Renal pelvis (tissue), 12 donors: ENCODE data around the gene SRPK3. TPM values are rescaled to one million over a fixed set of nuclear protein-coding genes. Genes with fewer than 3 reads are reported as not detected.
"Not testable (repeated sequence)": the region's sequence is repeated elsewhere in the genome, so short reads cannot be mapped to it uniquely, and the experiment has no call there.

Source experiments
- DNase-seq: peaks from one replicate; pipeline ENCODE4 v3.0.0-alpha.2; 2013
- long read RNA-seq, 16 experiments: transcript quantifications; one replicate each; lab custom pipeline, GENCODE V29; 2026
- polyA plus RNA-seq, 3 donors: library from polyadenylated mRNA; unstranded; fragments of 120-200 nt; gene quantifications; one replicate each; pipeline ENCODE4 v1.2.1, GENCODE V29; 2013; ENCODE audit not compliant: insufficient read length in 3 of 3

SRPK3 gene, protein sequence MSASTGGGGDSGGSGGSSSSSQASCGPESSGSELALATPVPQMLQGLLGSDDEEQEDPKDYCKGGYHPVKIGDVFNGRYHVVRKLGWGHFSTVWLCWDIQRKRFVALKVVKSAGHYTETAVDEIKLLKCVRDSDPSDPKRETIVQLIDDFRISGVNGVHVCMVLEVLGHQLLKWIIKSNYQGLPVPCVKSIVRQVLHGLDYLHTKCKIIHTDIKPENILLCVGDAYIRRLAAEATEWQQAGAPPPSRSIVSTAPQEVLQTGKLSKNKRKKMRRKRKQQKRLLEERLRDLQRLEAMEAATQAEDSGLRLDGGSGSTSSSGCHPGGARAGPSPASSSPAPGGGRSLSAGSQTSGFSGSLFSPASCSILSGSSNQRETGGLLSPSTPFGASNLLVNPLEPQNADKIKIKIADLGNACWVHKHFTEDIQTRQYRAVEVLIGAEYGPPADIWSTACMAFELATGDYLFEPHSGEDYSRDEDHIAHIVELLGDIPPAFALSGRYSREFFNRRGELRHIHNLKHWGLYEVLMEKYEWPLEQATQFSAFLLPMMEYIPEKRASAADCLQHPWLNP
- polyA plus RNA-seq: 1 to 10 TPM; 1.2 to 2.7 (median 1.5) TPM
- long read RNA-seq, donor 1: 0 reads
- long read RNA-seq, donor 2: 0 reads
- long read RNA-seq, donor 3: 0 reads
- long read RNA-seq, donor 4: 0 reads
- long read RNA-seq, donor 5: 0 reads
- long read RNA-seq, donor 6: 0 reads
- long read RNA-seq, donor 7: 0 reads
- long read RNA-seq, donor 8: 0 reads
- long read RNA-seq, donor 9: 0 reads
- long read RNA-seq, donor 10: 0 reads
- long read RNA-seq, donor 11: 0 reads
- long read RNA-seq, donor 12: 0 reads
- long read RNA-seq, donor 13, partial matches to known transcripts: 0 of 1 reads
- long read RNA-seq, donor 13, other reads (novel, unspliced or antisense): 0 of 1 reads
- long read RNA-seq, donor 14: 0 reads
- long read RNA-seq, donor 15, partial matches to known transcripts: 0 of 1 reads
- long read RNA-seq, donor 15, other reads (novel, unspliced or antisense): 0 of 1 reads
- long read RNA-seq, donor 16: 0 reads

DNA sequence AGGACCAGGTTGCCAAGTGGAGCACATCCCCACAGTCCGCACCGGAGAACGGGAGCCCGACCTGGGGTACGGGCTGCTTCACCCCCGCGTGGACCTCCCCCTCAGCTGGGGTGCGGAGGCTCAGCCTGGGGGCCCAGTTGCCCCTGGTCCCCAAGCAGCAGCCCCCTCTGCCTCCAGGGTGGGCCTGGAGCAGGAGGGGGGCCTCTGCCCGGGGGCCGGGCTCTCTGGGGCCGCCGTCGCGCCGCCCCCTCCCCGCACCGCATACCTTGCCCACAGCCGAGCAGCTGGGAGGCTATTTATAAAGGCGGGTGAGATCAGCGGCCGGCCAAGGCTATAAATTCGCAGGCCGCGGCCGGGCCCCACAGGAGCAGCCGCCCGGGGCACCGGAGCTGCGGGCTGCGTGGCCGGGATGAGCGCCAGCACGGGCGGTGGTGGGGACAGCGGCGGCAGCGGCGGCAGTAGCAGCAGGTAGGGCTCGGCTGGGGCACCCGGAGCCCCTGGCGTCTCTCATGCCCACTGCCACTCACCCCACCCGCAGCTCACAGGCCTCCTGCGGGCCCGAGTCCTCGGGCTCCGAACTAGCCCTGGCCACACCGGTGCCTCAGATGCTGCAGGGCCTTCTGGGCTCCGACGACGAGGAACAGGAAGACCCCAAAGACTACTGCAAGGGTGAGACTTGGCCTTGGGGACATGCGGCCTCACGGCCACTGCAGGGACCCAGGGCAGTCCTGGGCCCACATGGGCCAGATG lies at the start of gene SRPK3:
Gene SRPK3, plus strand, starts transcription at position 364 of the 750 bp plus-strand sequence. Its CDS starts 46 bp downstream, at position 410.
- DNase-seq: peak; percentile 48

DNA sequence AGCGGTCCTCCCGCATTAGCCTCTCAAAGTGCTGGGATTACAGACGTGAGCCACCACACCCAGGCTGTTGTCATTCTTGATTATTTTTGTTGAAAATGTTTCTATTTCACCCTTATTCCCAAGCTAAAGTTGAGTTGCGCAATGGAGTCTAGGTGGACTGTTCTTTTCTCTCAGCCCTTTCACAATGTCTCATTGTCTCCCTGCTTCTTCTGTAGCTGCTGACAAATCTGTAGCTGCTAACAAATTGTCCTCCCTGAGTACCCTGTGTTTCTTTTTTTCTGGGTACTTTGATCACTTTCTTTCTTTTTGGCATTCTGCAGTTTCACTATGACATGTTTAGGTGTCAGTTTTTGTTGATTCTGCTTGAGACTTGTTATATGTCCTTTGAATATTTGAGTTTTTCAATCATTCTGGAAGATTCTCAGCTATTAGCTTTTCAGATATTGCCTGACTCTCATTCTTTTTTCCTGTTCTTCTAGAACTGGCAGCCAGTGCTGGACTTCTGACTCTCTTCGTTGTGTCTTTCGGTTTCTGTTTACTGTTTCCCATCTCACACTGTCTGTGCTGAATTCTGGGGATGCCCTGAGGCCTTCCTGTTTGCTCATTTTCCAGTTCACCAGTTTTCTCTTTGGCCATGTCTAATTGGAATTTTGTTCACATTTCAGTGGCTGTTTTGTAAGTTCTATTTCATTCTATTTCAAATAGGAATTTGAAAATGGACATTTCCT lies 49.6 kb upstream of the SRPK3 start:
- no peak for DNase-seq

DNA sequence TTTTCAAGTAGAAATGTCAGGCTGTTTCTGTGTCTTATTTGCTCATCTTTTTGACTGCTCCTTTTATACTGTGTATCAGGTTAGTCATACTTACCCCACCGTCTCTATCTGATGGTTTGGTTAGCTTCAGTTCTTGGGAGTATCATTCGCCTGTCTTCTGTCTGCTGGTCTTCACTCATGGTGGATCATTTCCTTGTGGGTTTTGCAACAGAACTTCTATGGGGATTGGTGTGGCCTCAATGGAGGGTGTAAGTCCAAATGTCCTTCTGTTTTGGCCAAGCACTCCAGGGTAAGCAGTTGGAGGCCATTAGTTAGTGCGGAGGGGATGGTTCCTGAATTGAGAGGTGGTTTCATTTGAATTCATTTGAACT lies 49.0 kb upstream of the SRPK3 start:
- no peak for DNase-seq

DNA sequence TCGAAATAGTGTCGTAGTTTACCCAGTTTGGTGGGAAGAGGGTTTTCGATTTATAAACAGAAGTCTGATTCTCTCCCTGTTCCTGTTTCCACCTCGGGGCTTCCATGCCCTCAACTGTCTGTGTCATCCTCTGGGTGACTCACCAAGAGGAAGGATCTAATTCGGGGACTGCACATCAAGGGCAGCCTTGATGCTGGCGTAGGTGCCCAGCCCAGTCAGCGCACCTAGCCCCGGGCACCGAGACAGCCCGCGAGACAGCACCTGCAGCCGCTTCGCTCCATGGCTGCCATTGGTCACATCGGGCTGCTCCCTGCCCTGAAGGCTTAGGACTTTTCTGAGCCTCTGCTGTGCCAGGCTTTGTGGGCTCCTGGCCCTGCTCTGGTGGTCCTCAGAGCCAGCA lies 48.4 kb upstream of the SRPK3 start:
- no peak for DNase-seq

DNA sequence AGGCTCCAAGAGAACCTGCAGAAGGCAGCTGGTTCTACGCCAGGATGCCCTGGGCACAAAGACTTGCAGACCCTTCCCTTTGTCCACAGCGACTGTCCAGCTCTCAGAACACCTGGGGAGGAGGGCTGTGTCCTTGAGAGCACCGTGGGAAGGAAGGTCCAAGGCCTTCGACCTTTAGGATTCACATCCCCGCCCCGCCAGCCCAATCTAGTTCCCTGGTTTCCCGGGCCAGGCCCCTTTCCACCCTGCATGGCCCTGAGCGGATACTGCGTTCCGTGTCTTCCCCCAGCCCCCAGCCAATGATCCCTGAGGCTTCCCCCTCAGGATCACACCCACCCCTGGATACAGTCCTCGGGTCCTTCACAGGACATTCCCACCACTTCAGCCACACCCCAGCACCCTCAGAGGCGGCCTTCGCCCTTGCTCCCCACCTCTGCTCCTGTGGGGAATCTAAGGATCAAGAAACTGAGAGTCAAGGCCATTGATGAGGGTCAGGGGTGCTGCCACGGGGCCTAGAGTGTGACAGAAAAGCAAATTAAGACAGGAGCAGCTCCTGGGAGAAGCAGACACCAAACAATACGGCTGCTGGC lies 47.1 kb upstream of the SRPK3 start:
- no peak for DNase-seq

DNA sequence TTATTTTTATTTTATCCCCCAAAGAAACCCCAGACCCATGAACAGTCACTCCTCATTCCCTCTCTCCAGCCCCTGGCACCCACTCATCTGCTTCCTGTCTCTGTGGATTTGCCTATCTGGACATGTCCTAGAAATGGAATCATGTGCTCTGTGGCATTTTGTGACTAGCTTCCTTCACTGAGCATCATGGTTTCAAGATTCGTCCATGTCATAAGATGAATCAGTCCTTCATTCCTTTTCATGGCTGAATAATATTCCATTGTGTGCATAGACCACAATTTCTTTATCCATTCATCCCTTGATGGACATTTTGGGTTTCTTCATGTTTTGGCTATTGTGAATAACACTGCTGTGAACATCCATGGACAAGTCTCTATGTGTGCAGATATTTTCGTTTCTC lies 46.0 kb upstream of the SRPK3 start:
- no peak for DNase-seq

DNA sequence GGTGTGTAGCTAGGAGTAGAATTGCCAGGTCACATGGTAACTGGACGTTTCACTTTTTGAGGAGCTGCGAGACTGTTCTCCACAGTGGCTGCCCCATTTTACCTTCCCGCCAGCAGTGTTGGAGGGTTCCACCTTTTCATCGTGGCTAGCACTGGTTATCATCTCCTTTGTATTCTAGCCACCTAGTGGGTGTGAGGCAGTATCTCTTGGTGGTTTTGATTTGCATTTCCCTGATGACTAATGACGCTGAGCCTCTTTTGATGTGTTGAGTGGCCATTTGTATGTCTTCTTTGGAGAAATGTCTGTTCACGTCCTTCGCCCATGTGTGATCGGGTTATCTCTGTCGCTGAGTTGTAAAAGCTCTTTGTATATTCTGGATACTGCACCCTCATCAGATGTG lies 45.6 kb upstream of the SRPK3 start:
- DNase-seq: no peak

DNA sequence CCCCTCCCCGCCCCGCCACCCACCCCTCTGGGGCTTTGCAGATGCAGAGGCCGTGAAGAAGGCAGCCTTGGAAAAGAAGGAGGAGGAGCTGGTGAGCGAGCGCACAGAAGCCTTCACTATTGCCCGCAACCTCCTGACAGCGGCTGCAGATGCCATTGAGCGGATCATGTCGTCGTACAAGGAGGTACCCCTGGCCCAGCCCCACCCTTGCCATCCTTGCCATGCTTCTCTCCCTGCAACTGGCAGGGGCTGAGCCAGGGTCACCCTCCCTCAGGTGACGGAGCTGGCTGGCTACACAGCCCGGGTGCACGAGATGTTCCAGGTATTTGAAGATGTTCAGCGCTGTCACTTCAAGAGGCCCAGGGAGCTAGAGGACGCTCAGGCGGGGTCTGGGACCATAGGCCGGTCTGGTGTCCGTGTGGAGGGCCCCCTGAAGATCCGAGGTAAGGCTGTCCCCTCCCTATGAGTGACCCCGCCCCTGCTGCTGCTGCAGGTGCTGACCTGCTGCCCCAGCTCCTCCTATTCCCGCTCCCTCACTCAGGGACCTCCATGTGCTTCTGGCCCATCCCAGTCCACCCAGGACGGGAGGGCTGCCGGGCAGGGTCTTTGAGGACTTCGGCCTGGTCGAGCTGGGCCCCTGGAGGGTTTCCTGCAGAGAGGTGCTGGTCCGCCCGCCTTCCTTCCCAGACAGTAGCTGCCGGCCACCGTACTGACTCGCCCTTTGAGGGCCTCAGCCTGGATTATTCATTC lies 44.6 kb upstream of the SRPK3 start:
- DNase-seq: no peak

DNA sequence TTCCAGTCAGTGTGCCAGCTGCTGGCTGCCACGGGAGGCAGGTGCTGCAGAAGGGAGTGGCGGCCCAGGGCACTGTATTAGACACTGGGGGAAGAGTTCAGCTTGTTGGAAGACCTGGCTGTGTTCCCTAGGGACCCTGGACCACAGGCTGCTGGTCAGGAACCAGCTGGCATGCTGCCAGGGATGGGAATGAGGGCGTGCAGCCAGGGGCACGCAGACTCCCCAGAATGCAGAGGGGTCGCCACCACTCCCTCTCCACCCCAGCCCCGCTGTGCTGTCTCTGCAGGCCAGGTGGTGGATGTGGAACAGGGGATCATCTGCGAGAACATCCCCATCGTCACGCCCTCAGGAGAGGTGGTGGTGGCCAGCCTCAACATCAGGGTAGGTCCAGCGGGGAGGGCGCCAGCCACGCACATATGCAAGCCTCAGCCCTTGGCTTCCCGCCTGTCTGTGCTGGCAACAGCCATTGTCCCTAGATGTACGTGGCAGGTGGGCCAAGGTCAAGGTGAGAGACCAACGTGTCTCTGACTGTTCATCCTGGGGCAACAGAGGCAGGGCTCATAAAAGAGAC lies 43.9 kb upstream of the SRPK3 start:
- DNase-seq: no peak

DNA sequence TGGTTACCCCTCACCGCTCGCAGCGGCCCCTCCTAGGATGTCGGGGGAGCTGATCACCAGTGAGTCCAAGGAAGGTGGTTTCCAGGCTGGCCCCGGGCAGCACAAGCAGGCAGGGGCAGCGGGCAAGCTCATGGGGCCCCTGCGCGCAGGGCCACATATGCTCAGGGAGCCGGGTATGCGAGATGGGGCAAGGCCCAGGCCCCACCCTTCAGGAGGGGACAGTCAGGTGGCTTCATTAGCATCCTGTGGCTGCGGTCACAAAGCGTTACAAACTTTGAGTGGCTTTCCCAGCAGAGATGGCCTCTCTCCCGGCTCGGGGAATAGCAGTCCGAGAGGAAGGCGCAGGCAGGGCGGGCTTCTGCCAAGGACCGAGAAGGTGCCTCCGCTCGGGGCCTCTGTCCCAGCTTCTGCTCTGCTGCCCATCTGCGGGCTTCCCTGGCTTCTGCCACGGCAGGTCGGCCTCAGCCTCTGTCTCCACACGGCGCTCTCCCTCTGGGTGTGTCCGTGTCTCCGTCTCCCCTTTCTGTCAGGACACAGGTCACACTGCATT lies 42.7 kb upstream of the SRPK3 start:
- no peak for DNase-seq

DNA sequence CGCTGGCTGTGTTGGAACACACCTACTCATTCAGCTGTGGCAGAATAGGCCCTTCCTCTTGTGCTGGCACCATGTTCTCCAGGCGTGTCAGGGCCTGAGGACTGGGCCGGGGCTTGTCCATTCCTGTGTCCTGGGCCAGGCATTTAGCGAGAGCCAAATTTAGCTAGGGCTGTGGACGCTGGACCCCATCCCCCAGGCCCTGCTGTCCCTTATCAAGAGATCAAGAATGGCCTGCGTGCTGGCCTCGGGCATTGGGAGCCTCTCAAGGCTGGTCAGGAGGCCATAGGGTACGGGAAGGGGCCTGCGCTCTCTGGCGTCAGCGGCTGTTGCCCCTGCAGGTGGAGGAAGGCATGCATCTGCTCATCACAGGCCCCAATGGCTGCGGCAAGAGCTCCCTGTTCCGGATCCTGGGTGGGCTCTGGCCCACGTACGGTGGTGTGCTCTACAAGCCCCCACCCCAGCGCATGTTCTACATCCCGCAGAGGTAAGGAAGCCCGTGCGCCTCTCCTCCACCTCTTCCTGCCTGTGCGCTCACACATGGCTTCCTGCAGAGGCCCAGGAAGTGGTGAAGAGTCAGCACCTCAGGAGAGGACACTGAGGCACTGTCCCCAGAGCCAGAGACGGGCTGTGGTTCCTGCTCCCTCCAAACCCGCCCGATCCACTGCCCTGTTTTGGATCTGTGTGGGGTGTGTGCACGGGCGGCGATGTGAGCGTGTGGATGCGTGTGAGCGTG lies 40.9 kb upstream of the SRPK3 start:
- DNase-seq: no peak

DNA sequence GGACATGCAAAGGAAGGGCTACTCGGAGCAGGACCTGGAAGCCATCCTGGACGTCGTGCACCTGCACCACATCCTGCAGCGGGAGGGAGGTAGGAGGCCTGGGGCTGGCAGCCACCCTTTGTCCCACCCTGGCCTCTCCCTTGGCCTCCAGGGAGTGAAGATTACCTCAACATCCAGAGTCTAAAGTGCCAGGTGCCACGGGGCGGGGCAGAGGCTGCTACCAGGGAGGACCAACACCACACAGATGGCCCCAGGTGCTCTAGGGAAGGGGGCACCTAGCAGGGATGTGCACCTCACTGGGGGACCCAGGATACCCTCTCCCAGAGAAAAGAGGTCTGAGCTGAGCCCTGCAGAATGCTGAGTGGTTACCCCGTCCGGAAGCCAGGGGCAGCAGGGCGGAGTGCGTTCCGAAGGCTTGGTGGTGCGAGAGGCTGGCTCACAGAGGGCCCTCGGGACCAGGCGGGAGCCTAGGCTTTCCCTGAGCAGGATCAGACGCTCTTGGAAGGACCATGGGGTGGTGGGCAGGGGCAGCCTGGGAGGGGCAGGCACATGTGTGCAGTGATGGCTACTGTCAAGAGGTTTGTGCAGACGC lies 40.1 kb upstream of the SRPK3 start:
- DNase-seq: no peak

DNA sequence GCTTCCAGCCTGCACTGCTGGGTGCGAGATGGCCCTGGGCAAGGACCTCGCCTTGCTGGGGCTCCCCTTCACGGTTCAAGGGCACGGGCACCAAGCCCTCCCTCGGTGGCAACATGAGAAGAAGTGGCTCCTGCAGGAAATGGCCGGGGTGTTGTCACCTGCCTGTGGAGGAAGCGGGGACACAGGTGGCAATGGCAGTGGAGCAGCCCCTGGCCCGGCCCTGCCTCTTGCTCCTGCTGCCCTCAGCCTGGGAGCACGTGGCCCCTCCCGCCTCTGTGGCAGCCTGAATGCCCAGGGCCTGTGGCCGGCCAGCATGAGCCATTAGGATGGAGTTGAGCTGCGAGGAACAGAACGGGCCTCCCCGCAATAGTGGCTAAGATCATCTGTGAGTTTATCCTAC lies 39.4 kb upstream of the SRPK3 start:
- no peak for DNase-seq

DNA sequence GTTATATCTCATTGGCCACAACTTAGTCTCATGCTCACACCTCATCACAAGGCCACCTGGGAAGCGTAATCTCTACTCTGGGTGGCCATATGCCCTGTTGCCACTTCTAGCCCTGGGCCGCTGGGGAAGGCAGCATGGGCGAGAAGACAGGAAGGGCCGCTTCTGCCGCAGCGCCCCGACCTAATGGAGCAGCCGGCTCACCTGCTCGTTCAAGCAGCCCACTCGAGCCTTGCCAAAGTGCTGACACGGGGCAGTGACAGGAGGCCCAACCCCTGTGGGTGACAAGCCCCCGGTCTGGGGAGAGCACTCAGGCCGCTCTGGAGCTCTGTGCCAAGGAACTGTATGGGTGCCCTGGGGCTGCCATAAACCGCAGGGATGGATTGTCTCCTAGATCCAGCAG lies 38.7 kb upstream of the SRPK3 start:
- not testable (repeated sequence) for DNase-seq

DNA sequence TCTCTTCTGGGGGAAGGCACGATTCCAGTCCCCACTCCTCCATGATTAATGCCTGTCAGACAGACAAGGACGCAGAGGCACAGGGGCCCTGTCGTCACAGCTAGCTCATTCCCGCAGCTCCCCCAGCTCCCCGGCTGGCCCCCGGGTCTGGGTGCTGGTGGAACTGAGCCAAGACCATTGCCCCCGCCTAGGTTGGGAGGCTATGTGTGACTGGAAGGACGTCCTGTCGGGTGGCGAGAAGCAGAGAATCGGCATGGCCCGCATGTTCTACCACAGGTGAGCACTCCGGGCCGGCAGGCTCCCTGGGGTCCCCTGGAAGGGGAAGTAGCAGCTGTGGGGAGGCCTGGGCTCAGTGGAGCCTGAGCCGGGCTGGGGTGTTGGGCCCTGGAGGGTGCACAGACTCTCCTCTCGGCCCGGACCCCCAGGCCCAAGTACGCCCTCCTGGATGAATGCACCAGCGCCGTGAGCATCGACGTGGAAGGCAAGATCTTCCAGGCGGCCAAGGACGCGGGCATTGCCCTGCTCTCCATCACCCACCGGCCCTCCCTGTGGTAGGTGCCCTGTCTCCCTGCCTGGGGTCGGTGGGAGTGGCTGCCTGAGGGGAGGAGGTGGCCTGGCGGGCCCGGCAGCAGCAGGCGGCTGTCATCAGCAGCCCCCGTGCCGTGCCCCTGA lies 37.9 kb upstream of the SRPK3 start:
- not testable (repeated sequence) for DNase-seq

DNA sequence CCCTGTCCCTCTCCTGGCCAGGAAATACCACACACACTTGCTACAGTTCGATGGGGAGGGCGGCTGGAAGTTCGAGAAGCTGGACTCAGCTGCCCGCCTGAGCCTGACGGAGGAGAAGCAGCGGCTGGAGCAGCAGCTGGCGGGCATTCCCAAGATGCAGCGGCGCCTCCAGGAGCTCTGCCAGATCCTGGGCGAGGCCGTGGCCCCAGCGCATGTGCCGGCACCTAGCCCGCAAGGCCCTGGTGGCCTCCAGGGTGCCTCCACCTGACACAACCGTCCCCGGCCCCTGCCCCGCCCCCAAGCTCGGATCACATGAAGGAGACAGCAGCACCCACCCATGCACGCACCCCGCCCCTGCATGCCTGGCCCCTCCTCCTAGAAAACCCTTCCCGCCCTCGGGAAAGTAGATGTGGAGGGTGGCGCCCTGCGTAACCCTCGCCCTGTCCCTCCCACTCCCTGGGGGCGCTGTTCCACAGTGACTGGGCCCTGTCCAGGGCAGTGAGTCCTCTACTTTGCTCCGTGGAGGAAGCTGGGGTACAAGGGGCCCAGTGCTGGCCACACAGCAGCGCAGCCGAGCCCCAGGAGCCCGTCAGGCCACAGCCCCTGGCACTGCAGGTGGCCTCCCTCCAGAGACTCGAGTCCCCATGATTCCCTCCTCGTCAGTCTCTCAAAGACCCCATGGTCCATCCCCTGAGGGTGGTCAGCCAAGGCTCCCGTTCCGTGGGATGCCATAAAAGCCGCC lies 37.2 kb upstream of the SRPK3 start:
- not testable (repeated sequence) for DNase-seq
